Activated CD4-positive, alpha-beta T cell treated with anti-CD3 and anti-CD28 coated beads, Interleukin-2, amount 50 U/mL, for 1 hour (primary cell): ENCODE results near the gene OR2AT4.
"Not testable (repeated sequence)": the region's sequence is repeated elsewhere in the genome, so short reads cannot be mapped to it uniquely, and the experiment has no call there.

Source experiments
- DNase-seq: peaks from one replicate; pipeline ENCODE4 v3.0.0-alpha.2; 2020

Gene OR2AT4

GRCh38 chr11:75101424-75102128 lies 4.9 kb upstream of the OR2AT4 start:
- DNase-seq, result no peak

DNA sequence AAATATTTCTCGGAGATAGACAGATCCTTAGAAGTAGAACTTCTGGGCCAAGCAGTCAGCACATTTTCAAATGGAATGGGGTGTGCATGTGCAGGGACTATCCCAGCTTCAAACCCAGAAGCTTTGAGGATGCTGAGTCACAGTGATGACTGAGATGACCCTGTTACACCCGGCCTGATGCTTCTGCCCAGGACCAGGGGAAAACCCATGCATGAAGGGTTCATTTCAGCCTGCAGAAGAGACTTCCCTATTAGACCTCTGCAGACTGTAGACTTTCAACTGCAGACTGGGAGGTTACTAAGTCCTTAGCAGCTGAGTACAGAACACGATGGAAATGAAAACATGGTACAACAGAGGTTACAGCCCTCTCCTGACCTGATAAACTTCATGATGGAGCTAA lies 3.6 kb upstream of the OR2AT4 start:
- no peak for DNase-seq

- DNase-seq, result no peak
These were observed 3.0 kb upstream of the OR2AT4 start for GRCh38 chr11:75099635-75100034.

GRCh38 chr11:75098835-75099439 lies 2.3 kb upstream of the OR2AT4 start:
- not testable (repeated sequence) for DNase-seq

DNA sequence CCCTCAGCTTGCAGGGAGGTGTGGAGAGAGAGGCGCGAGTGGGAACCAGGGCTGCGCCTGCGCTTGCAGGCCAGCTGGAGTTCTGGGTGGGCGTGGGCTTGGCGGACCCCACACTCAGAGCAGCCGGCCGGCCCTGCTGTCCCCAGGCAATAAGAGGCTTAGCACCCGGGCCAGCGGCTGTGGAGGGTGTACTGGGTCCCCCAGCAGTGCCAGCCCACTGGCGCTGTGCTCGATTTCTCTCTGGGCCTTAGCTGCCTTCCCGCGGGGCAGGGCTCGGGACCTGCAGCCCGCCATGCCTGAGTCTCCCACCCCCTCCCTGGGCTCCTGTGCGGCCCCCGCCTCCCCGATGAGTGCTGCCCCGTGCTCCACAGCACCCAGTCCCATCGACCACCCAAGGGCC lies 1.5 kb upstream of the OR2AT4 start:
- DNase-seq, result not testable (repeated sequence)

- no peak for DNase-seq
These were observed 489 bp upstream of the OR2AT4 start for GRCh38 chr11:75097173-75097557.

GRCh38 chr11:75094382-75094781 lies 2.3 kb downstream of the OR2AT4 start:
- DNase-seq, result not testable (repeated sequence)

DNA sequence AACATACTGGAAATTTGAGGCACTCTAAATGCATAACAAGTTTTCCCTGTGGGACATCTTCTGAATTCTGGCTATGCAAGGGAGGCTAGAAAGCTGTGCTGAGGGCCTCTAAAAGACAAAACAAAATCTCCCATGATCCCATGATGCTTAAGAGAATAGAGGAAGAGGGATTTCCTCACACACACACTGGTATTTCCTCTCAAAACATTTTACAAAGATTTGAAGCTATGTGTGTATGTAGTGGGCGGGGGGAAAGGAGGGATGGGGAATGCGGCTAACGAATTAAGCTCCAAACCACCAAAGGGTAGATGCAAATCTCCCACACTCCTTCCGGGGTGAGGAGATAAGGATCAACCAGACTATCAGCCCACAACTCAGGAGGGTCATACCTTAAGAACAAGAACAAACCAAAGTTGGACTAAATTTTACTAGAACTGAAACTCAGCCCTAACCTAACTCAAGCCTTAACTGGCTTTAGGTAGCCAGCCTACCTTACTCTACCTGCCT lies 6.0 kb downstream of the OR2AT4 start:
- DNase-seq, result no peak

DNA sequence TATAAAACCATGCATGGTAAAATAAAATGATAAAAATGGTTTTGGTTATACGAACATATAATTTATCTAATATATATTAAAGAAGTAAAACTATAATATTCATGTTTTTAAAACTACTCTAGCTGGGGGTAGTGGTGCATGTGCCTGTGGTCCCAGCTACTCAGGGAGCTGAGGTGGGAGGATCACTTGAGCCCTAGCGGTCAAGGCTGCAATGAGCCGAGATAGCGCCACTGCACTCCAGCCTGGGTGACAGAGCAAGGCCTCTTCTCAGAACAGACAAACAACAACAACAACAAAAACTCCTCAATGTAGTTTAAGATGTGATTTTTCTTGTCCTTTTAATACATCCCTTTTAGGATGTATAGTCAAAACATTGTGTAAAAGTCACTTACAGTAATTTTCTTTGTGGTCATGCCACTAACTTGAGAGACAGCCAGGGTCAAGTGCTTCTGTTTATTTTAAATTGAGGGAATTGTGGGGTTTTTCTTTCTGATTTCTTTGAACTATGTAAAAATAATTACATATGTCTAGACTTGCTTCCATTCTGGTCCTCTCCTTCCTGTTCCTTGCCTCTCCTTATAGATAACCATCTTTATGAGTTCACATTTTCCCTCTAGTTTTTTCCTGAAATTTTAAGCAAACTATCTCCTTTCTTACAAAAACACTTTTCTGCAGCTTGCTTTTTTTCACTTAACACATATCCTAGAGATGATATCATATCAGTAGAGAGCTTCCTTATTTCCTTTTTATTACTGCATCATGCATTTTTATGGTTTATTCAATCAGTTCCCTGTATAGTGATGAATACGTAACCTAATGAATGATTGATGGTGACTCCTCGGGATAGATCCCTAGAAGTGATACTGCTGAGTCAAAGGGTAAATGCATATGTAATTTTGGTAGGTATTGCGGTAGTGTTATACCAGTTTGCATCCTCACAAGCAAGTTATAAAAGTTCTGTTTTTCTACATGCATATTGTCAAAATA lies 9.1 kb downstream of the OR2AT4 start:
- DNase-seq, result no peak

- DNase-seq, result no peak
These were observed 11.8 kb downstream of the OR2AT4 start for GRCh38 chr11:75084883-75085282.

DNA sequence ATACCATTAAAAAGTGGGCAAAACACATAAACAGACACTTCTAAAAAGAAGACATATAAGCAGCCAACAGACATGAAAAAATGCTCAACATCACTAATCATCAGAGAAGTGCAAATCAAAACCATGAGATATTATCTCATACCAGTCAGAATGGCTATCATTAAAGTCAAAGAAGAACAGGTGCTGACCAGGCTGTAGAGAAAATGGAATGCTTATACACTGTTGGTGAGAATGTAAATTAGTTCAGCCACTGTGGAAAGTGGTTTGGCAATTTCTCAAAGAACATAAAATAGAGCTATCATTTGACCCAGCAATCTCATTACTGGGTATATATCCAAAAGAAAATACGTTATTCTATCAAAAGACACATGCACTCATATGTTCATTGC lies 13.5 kb downstream of the OR2AT4 start:
- DNase-seq, result no peak

GRCh38 chr11:75082601-75083216 lies 14.0 kb downstream of the OR2AT4 start:
- no peak for DNase-seq

DNA sequence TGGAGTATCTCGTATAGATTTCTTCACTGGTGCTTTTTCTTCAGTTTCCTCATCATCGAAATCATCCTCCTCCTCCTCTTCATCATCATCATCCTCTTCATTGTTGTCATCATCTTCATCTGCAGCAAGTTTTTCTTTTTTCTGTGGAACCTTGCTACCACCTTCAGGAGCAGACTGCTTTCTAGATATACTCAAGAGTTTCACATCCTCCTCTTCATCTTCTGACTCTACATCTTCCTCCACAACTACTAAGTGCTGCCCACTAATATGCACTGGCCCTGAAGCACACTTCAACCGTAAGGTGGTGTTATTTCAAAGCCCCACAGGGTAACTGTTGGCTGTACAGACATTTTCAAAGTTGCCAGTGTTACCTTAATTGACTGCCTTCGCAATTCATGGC lies 17.1 kb downstream of the OR2AT4 start:
- DNase-seq, result no peak

- no peak for DNase-seq
These were observed 18.4 kb downstream of the OR2AT4 start for GRCh38 chr11:75078233-75078632.

DNA sequence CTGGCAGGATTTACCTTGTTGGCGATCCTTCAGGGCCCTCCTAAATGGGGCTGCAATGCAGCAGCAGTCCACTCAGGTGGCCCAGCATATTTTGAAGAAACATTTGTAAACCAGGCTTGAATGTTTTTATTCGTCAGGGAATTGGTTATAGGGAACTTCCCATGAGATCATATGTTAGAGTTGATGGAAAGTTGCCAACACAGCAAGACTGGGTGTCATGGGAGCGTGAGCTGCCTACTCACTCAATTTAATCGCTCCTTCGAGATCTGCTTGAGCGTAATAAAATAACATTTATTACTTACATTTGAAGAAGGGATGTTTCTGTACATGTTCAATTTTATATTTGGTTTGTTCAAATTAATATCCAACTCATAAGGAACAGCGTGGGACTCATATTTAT lies 19.4 kb downstream of the OR2AT4 start:
- DNase-seq, result no peak

DNA sequence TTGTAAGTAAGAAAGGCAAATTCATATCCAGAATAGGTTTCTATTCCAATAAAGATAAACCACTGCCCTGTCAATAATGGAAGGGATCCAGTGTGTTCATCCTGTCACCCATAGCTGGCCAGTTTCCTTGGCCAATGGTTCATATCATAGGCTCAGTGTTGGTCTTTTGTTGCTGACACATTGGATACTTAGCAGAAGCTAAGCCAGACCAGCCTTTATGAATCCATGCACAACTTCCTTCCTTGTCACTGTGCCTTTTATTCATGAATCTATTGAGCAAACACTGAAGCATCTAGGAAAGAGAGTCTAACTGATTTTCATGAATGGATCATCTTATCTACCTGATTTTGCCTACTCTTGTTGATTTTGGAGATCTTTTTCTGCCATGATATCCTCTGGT lies 20.0 kb downstream of the OR2AT4 start:
- no peak for DNase-seq

DNA sequence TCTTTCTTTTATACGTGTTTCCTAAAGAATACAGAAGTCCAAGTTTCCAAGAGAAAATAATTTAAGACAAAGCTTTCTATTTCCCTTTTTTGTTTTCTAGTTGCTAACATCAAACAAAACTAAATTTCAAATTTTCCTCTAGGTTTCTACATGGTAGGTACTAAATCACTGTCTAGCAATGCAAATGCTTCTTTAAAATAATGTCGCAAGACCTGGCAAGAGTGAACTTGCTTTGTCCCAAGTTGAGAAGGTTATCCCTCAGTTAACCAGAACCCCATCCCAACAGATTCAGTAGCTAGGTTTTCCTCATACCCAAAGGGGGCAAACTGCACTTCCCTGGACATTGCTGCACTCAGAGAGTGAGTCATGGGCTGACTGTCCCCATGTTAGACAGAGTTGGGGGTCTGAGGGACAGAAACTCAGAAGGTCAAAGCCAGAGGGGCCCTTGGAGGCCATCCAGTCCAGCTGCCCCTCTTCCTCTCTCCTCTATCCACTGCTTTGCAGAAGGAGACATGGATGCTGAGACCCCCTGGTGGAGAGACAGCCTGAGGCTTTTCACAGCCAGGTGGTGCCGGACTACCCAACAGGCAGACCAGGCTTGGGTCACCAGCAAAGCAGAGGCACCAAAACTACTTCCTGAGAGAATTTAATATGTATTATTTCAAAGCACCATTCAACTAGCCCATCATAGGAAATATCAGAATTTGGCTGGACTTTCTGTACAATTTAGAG lies 23.1 kb downstream of the OR2AT4 start:
- no peak for DNase-seq

- no peak for DNase-seq
These were observed 24.1 kb downstream of the OR2AT4 start for GRCh38 chr11:75072582-75072981.

GRCh38 chr11:75069473-75069872 lies 27.2 kb downstream of the OR2AT4 start:
- no peak for DNase-seq

DNA sequence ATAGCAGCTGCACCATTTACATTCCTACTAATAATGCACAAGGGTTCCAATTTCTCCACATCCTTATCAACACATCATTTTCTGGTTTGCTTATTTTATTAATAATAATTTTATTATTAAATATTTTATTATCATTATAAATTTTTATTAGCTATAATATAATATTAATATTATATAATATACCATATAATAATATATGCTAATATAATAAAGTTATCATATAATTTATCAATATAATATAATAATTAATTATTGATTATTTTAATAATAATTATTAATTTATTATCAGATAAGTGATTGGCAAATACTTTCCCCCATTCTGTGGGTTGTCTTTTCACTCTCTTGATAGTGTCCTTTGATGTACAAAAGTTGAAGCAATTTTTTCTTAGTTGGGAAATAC lies 27.7 kb downstream of the OR2AT4 start:
- DNase-seq, result no peak

DNA sequence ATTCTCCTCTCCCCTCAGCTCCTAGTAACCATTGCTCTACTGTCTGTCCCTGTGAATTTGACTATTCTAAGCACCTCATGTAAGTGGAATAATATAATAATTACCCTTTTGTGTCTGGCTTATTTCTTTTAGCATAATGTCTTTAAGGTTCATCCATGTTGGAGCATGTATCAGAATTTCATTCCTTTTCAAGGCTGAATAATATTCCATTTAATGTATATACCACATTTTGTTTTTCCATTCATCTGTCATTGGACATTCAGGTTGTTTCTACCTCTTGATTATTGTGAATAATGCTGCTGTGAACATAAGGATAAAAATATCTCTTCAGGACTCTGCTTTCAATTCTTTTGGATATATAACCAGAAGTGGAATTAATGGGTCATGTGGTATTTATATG lies 28.1 kb downstream of the OR2AT4 start:
- no peak for DNase-seq

- no peak for DNase-seq
These were observed 30.6 kb downstream of the OR2AT4 start for GRCh38 chr11:75066061-75066460.
